Measurements from ENCODE around the gene EPS8. TPM values are rescaled to one million over a fixed set of nuclear protein-coding genes. Genes with fewer than 3 reads are reported as not detected.

The EPS8 gene
- total RNA-seq, 1 experiment from 2014 or later, result 32.0 TPM

- TF ChIP-seq TCF7L2 (IDR thresholded peaks at IDR 0.05; ENCODE audit: low read depth, low read length) (no peak), POLR2AphosphoS5 (IDR thresholded peaks at IDR 0.05; ENCODE audit: low read depth, low read length) (no peak)
- no peak for ATAC-seq
- intact Hi-C loops (cut with micrococcal nuclease; ENCODE audit: unreplicated experiment) (no loop called here), in situ Hi-C loops (cut with HindIII; ENCODE audit: low pct_unique_long_range_greater_than_20kb, low sequenced_read_pairs) (no loop called here)
- DNase-seq (ENCODE audit: low read depth, low spot score), result no peak
- peaks cover 5% of the 10 kb centered on the region; the same call in 1 of the 2 replicates for H3K4me1 ChIP-seq (ENCODE audit: control insufficient read depth, insufficient read depth, low read length)
- ChIA-PET POLR2A (no interaction called here), CTCF (no interaction called here)
- no peaks in the 10 kb centered on the region for H3K9me3 ChIP-seq (ENCODE audit: control insufficient read depth, insufficient read depth, low read depth, low read length)
- no peaks in the 10 kb centered on the region for H3K27me3 ChIP-seq (ENCODE audit: control insufficient read depth, insufficient read depth, low read length)
- H3K36me3 ChIP-seq (ENCODE audit: control insufficient read depth, insufficient read depth, low read length), result no peaks in the 10 kb centered on the region
- no TSS peak for BruUV-seq (replicated peaks)
- H3K27ac ChIP-seq (ENCODE audit: low read length), result no peak overlapping the region
- H3K4me3 ChIP-seq (ENCODE audit: low read depth in 2 of 2, low read length in 2 of 2), result no peak overlapping the region
These were observed 62.4 kb downstream of the EPS8 start for GRCh38 chr12:15726878-15727150.

- no TSS peak for BruUV-seq (replicated peaks)
- intact Hi-C loops (cut with micrococcal nuclease; ENCODE audit: unreplicated experiment), result no loop called here
- Histone ChIP-seq H3K4me1 (ENCODE audit: control insufficient read depth, insufficient read depth, low read length) (peaks cover 5% of the 10 kb centered on the region; the same call in 1 of the 2 replicates), H3K27ac (ENCODE audit: low read length) (no peak overlapping the region), H3K27me3 (ENCODE audit: control insufficient read depth, insufficient read depth, low read length) (no peaks in the 10 kb centered on the region), H3K4me3 (ENCODE audit: low read depth in 2 of 2, low read length in 2 of 2) (no peak overlapping the region), H3K36me3 (ENCODE audit: control insufficient read depth, insufficient read depth, low read length) (no peaks in the 10 kb centered on the region), H3K9me3 (ENCODE audit: control insufficient read depth, insufficient read depth, low read depth, low read length) (no peaks in the 10 kb centered on the region)
- CTCF ChIA-PET, result no interaction called here
- ATAC-seq, result no peak
- DNase-seq (ENCODE audit: low read depth, low spot score), result no peak
- POLR2A ChIA-PET, result no interaction called here
- TF ChIP-seq SIN3A (IDR thresholded peaks at IDR 0.05; ENCODE audit: borderline replicate concordance, insufficient read depth, low read depth, low read length) (no peak), REST (IDR thresholded peaks at IDR 0.05; ENCODE audit: insufficient read depth in 1 of 2, low read depth in 2 of 2, low read length in 1 of 2) (no peak), CTCF (IDR thresholded peaks at IDR 0.05) (no peak), TCF7L2 (IDR thresholded peaks at IDR 0.05; ENCODE audit: low read depth, low read length) (no peak), POLR2AphosphoS5 (IDR thresholded peaks at IDR 0.05; ENCODE audit: low read depth, low read length) (no peak)
- in situ Hi-C loops (cut with HindIII; ENCODE audit: low pct_unique_long_range_greater_than_20kb, low sequenced_read_pairs), result no loop called here
These were observed 62.9 kb downstream of the EPS8 start for GRCh38 chr12:15726027-15726877.

- no peak for DNase-seq (ENCODE audit: low read depth, low spot score)
- intact Hi-C loops (cut with micrococcal nuclease; ENCODE audit: unreplicated experiment), result no loop called here
- Histone ChIP-seq H3K27ac (ENCODE audit: low read length) (no peak overlapping the region), H3K9me3 (ENCODE audit: control insufficient read depth, insufficient read depth, low read depth, low read length) (no peaks in the 10 kb centered on the region), H3K4me3 (ENCODE audit: low read depth in 2 of 2, low read length in 2 of 2) (no peak overlapping the region), H3K27me3 (ENCODE audit: control insufficient read depth, insufficient read depth, low read length) (no peaks in the 10 kb centered on the region), H3K4me1 (ENCODE audit: control insufficient read depth, insufficient read depth, low read length) (no peaks in the 10 kb centered on the region; the same call in 1 of the 2 replicates), H3K36me3 (ENCODE audit: control insufficient read depth, insufficient read depth, low read length) (no peaks in the 10 kb centered on the region)
- CTCF ChIA-PET, result no interaction called here
- no TSS peak for BruUV-seq (replicated peaks)
- no peak for ATAC-seq
- TF ChIP-seq TCF7L2 (IDR thresholded peaks at IDR 0.05; ENCODE audit: low read depth, low read length) (no peak), REST (IDR thresholded peaks at IDR 0.05; ENCODE audit: insufficient read depth in 1 of 2, low read depth in 2 of 2, low read length in 1 of 2) (no peak), CTCF (IDR thresholded peaks at IDR 0.05) (no peak)
- POLR2A ChIA-PET, result no interaction called here
- in situ Hi-C loops (cut with HindIII; ENCODE audit: low pct_unique_long_range_greater_than_20kb, low sequenced_read_pairs), result no loop called here
These were observed 66.2 kb downstream of the EPS8 start for GRCh38 chr12:15722951-15723350.
